Gastroesophageal sphincter (tissue), 3 donors: ENCODE data around the gene ZFAND6.

Source experiments
- CTCF ChIP-seq, 4 experiments: fragments of 200-600 bp in 2 of 4; fragments of 450-650 bp in 2 of 4; sonication (generic) in 1 of 4; IDR thresholded peaks; one replicate each; pipeline ENCODE4 v1.5.1; 2017 to 2019; ENCODE audit warnings: antibody characterized with exemption in 4 of 4, mild to moderate bottlenecking in 2 of 4, moderate library complexity in 2 of 4
- EP300 ChIP-seq: sonication (generic); formaldehyde crosslinking; IDR thresholded peaks from one replicate; pipeline ENCODE4 v1.6.1; 2017; ENCODE audit warnings: antibody characterized with exemption, mild to moderate bottlenecking
- POLR2A ChIP-seq, 2 donors: fragments of 450-650 bp; IDR thresholded peaks; one replicate each; pipeline ENCODE4 v1.6.1; 2017; ENCODE audit warnings: antibody characterized with exemption in 2 of 2, mild to moderate bottlenecking in 2 of 2, moderate library complexity in 1 of 2
- POLR2AphosphoS5 ChIP-seq: sonication (generic); formaldehyde crosslinking; IDR thresholded peaks from one replicate; pipeline ENCODE4 v1.6.1; 2017; ENCODE audit warnings: antibody characterized with exemption

DNA sequence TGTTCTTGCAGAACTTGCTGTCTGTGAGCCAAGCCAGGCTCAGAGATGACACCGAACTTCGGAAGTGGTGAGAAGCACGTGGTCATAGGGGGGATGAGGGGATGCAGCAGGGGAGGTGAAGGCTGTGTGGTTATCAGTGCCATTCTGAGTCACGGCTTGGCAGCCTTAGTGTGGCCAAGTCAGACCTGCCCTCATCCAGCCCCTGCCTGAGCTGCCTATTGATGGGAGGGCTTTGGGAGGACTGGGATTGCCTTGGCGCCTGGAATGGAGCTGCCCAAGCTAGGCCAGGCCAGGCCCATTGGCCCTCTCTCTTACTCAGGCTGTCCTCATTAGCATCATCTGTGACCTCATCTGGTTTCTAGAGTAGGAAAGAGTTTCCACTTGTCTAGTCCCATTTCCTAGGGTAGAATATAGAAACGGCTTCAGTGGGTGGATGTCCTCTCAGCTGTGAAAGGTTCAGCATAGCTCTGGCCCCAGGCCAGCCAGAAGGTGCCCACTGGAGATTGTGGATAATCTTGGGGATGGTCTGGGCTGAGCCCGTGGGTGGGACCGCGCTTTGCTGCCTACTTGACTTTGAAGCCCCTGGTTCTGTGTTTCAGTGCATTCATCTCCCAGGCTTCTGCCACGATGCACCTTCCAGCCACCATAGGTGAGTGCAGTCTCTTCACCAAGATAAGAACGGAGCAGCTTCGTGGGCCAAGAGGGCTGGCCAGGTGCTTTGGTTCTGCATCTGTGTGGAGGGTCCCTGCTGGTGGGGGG lies 100.5 kb downstream of the ZFAND6 start:
- TF ChIP-seq POLR2A (IDR thresholded peaks at IDR 0.05) (no peak), CTCF (IDR thresholded peaks at IDR 0.05) (no peak), POLR2AphosphoS5 (no peak), EP300 (no peak)
